Measurements from ENCODE around the gene WDR77.

WDR77 gene

DNA sequence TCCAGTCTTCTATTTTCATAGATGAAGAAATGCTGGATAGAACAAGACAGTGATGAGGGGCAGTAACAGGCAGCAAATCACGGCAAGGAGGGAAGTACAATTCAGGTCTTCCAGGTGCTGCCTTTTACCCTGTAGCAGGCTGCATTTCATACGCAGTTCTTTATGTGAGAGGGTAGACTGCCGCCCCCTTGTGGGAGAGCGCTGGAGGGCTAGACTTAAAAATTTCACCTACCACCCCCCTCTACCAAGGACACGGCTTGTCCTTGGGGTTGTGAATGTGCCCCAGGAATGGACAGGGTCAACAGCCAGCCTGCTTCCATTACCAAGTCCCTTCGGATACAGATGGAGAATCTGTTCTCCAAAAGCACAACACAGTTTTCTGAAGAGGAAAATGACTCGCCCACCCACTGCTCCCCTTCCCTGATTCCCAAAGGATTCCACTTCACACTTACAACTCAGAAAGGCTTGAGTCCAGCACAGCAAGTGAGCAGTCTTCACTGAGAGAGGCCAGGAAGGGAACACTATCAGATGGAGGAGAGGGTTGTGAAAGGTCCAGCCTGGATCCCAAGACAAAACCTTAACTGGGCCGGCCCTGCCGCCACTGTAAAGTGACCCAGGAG is 7.4 kb downstream of the WDR77 start:
- TF ChIP-seq NFRKB (IDR thresholded peaks at IDR 0.05) (no peak), LEF1 (IDR thresholded peaks at IDR 0.05; ENCODE audit: borderline replicate concordance) (no peak), FOXA1 (IDR thresholded peaks at IDR 0.05) (no peak), CTBP1 (IDR thresholded peaks at IDR 0.05; ENCODE audit: borderline replicate concordance) (no peak), ELF4 (IDR thresholded peaks at IDR 0.05) (no peak), ZNF384 (IDR thresholded peaks at IDR 0.05) (no peak), L3MBTL2 (conservative IDR thresholded peaks at IDR 0.05) (no peak), HDGF (IDR thresholded peaks at IDR 0.05; ENCODE audit: borderline replicate concordance) (no peak), FOXM1 (IDR thresholded peaks at IDR 0.05; ENCODE audit: borderline replicate concordance) (no peak), BHLHE40 (IDR thresholded peaks at IDR 0.05; ENCODE audit: borderline replicate concordance) (no peak), FOXK2 (IDR thresholded peaks at IDR 0.05) (no peak)
- DNase-seq (ENCODE audit: extremely low spot score) = peak; percentile 57

DNA sequence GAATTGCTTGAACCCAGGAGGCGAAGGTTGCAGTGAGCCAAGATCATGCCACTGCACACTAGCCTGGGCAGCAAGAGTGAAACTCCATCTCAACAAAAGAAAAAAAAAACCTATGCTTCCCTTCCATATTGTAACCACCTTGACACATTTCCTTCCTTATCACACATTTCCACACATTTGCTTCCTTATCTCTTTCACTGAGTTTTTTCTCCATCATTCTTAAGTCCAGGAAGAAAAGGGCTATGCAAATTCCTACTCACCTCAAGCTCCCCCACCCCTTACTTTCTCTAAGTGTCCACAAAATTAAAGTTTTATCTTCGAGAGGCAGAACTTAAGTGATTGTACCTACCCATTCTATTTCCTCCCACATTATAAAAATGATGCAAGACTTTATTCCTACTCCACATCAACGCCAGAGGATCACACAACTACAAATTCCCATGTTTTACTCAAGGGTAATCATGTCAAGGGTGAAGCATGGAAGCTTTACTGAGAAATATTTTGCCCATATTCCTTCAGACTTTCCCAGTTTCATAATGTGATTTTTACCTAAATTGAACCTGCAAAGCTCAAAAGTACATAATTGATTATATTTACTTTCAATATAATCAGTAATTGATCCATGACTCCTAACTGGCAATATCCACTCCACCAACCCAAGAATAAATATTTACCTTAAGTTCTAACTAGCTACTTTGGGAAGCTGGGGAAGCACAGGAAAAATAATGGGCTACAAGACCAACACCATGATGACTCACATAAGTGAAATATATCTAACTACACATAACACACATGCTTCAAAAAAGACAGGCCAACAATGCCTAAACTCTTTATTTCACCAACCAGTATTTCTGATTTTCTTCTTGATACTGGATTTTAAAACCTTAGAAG is 9.3 kb downstream of the WDR77 start:
- DNase-seq (ENCODE audit: extremely low spot score) = no peak
- CTCF ChIA-PET = interaction anchor here (0.7 kb wide), 1 partner anchor 275 kb away, joined by 3 read pairs; no protein-coding TSS in a partner anchor
- TF ChIP-seq SP1 (IDR thresholded peaks at IDR 0.05) = no peak
- TF ChIP-seq ARNT (IDR thresholded peaks at IDR 0.05) = no peak
- no peak for TF ChIP-seq SUZ12 (IDR thresholded peaks at IDR 0.05)
- no peak for TF ChIP-seq NFRKB (IDR thresholded peaks at IDR 0.05)
- TF ChIP-seq FOXM1 (IDR thresholded peaks at IDR 0.05; ENCODE audit: borderline replicate concordance) = no peak
- TF ChIP-seq FOXK2 (IDR thresholded peaks at IDR 0.05) = no peak
- TF ChIP-seq LEF1 (IDR thresholded peaks at IDR 0.05; ENCODE audit: borderline replicate concordance) = no peak
- TF ChIP-seq FOXA1 (IDR thresholded peaks at IDR 0.05) = no peak
- TF ChIP-seq HDGF (IDR thresholded peaks at IDR 0.05; ENCODE audit: borderline replicate concordance) = no peak
- no peak for TF ChIP-seq ZNF384 (IDR thresholded peaks at IDR 0.05)
- TF ChIP-seq ELF4 (IDR thresholded peaks at IDR 0.05) = no peak
- no peak for TF ChIP-seq TARDBP (IDR thresholded peaks at IDR 0.05)
- POLR2A ChIA-PET = no interaction called here

More for the DNA sequence above, 7.4 kb downstream of the WDR77 start:
- CTCF ChIA-PET = interaction anchor here (0.6 to 0.7 kb wide), 2 partner anchors 14 to 551 kb away, joined by 3 to 4 read pairs; no protein-coding TSS in a partner anchor
- POLR2A ChIA-PET = no interaction called here

DNA sequence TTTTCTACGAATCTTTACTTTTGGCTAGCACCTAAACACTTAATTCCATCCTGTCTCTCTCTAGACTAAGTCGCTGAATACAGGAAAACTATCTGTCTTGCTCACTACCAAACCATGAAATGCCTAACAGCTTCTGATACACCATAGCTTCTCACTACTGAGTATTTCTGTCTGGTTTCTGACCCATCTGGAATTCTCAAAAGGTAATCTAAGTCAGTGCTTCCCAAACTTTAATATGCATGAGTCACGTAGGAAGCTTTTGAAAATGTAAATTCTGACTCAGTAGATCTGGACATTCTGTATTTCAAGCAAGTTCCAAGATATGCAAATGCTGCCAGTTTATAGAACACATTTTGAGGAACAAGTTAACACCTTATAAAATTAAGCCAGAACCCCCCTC is 12.3 kb downstream of the WDR77 start:
- ChIA-PET CTCF (no interaction called here), POLR2A (interaction anchor here (2.1 kb wide), 1 partner anchor 12 kb away, joined by 10 read pairs; the partner anchor contains the start of gene WDR77)
- TF ChIP-seq FOXK2 (IDR thresholded peaks at IDR 0.05) (no peak), ARNT (IDR thresholded peaks at IDR 0.05) (no peak), NFRKB (IDR thresholded peaks at IDR 0.05) (no peak), HDGF (IDR thresholded peaks at IDR 0.05; ENCODE audit: borderline replicate concordance) (no peak), CTBP1 (IDR thresholded peaks at IDR 0.05; ENCODE audit: borderline replicate concordance) (no peak), LEF1 (IDR thresholded peaks at IDR 0.05; ENCODE audit: borderline replicate concordance) (no peak), BHLHE40 (IDR thresholded peaks at IDR 0.05; ENCODE audit: borderline replicate concordance) (no peak), SUZ12 (IDR thresholded peaks at IDR 0.05) (no peak), TARDBP (IDR thresholded peaks at IDR 0.05) (no peak), L3MBTL2 (conservative IDR thresholded peaks at IDR 0.05) (no peak), FOXM1 (IDR thresholded peaks at IDR 0.05; ENCODE audit: borderline replicate concordance) (no peak), FOXA1 (IDR thresholded peaks at IDR 0.05) (no peak)
- TF ChIP-seq, protein P1, sequence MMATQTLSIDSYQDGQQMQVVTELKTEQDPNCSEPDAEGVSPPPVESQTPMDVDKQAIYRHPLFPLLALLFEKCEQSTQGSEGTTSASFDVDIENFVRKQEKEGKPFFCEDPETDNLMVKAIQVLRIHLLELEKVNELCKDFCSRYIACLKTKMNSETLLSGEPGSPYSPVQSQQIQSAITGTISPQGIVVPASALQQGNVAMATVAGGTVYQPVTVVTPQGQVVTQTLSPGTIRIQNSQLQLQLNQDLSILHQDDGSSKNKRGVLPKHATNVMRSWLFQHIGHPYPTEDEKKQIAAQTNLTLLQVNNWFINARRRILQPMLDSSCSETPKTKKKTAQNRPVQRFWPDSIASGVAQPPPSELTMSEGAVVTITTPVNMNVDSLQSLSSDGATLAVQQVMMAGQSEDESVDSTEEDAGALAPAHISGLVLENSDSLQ (IDR thresholded peaks at IDR 0.05) = no peak
- DNase-seq (ENCODE audit: extremely low spot score) = no peak

DNA sequence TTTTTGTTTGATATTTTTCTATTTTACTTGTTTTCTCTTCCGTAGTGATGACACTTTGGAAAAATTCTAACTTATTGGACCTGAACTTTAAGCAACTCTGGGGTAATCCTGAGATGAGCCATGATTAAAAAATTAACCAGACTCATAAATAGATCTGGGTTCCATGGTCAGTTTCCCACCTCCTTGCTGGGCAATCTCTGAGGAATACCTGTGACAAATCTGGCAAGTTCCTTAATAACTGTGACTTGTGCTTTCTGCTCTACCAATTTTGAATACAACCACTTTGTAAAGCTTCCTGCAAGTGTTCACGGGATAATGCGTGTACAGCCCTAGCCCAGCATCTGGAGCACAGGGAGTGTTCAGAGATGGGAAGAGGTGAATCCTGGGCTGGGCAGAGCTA is 24.8 kb downstream of the WDR77 start:
- TF ChIP-seq HDGF (IDR thresholded peaks at IDR 0.05; ENCODE audit: borderline replicate concordance) (no peak), ELF4 (IDR thresholded peaks at IDR 0.05) (no peak), SP1 (IDR thresholded peaks at IDR 0.05) (no peak), NFRKB (IDR thresholded peaks at IDR 0.05) (no peak), FOXK2 (IDR thresholded peaks at IDR 0.05) (no peak), CTBP1 (IDR thresholded peaks at IDR 0.05; ENCODE audit: borderline replicate concordance) (no peak), SUZ12 (IDR thresholded peaks at IDR 0.05) (no peak), ZNF384 (IDR thresholded peaks at IDR 0.05) (no peak), L3MBTL2 (conservative IDR thresholded peaks at IDR 0.05) (no peak), FOXM1 (IDR thresholded peaks at IDR 0.05; ENCODE audit: borderline replicate concordance) (no peak), ARNT (IDR thresholded peaks at IDR 0.05) (no peak), FOXA1 (IDR thresholded peaks at IDR 0.05) (no peak), BHLHE40 (IDR thresholded peaks at IDR 0.05; ENCODE audit: borderline replicate concordance) (no peak)
- TF ChIP-seq, protein P1 (IDR thresholded peaks at IDR 0.05) = no peak
- POLR2A ChIA-PET = no interaction called here
- CTCF ChIA-PET = no interaction called here
- no peak for DNase-seq (ENCODE audit: extremely low spot score)

DNA sequence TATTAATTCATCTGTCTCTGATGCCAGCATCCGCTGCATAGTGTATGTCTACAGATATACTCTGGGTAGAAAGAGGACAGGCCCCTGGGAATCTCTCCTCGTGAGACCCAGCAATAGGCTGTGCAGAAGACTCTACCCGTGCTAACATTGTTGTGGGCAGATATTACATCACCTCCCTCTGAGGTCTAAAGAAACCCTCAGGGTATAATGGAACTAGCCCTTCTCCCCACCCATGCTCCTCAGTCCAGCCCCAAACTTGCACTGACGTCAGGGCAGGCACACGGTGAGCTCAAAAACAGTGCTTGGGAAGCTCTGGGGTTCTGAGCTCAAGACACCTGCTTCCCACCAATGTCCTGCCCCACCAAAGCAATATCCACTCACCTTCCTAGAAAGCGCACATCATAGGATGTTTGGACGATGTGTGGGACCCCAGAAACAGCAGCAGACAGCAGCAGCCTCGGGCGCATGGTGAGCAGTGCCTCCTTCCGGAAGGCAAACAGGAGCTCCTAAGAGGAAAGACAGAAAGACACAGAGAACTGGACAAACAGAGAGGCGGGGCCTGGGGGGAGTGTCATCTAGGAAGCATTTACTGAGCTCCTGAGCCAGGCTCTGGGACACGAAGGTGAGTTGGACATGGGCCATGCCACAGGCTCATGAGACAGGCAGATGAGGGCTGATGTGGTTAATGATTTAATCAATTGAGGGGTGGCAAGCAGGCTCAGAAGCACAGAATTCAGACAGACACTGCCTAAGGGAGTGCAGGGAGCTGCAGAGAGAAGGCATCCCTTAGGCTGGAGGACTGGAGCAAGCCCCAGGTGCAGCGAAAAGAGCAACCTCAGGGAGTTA is 26.3 kb downstream of the WDR77 start:
- CTCF ChIA-PET = no interaction called here
- no peak for DNase-seq (ENCODE audit: extremely low spot score)
- TF ChIP-seq L3MBTL2 (conservative IDR thresholded peaks at IDR 0.05) = no peak
- TF ChIP-seq TARDBP (IDR thresholded peaks at IDR 0.05) = no peak
- no peak for TF ChIP-seq FOXM1 (IDR thresholded peaks at IDR 0.05; ENCODE audit: borderline replicate concordance)
- no peak for TF ChIP-seq BHLHE40 (IDR thresholded peaks at IDR 0.05; ENCODE audit: borderline replicate concordance)
- no peak for TF ChIP-seq NFRKB (IDR thresholded peaks at IDR 0.05)
- no peak for TF ChIP-seq FOXA1 (IDR thresholded peaks at IDR 0.05)
- no peak for TF ChIP-seq SUZ12 (IDR thresholded peaks at IDR 0.05)
- TF ChIP-seq ELF4 (IDR thresholded peaks at IDR 0.05) = no peak
- no peak for TF ChIP-seq ZNF384 (IDR thresholded peaks at IDR 0.05)
- TF ChIP-seq ARNT (IDR thresholded peaks at IDR 0.05) = no peak
- no peak for TF ChIP-seq SP1 (IDR thresholded peaks at IDR 0.05)
- TF ChIP-seq, protein P1 (IDR thresholded peaks at IDR 0.05) = no peak
- POLR2A ChIA-PET = interaction anchor here (0.9 kb wide), 1 partner anchor 20 kb away, joined by 3 read pairs; no protein-coding TSS in a partner anchor

Measured in HEK293T (cell line).